Left lobe of liver (tissue), 2 donors: ENCODE data around the gene HNRNPUL2. TPM values are rescaled to one million over a fixed set of nuclear protein-coding genes. Genes with fewer than 3 reads are reported as not detected.

Source experiments
- ATAC-seq: fragments of 200-7000 bp; cut with Tn5 transposase; one replicate; pipeline ENCODE4 v1.9.1; 2020; ENCODE audit warnings: mild to moderate bottlenecking, moderate library complexity
- DNase-seq: peaks from one replicate; pipeline ENCODE4 v3.0.0-alpha.2; 2020; ENCODE audit warnings: low spot score
- total RNA-seq: library from RNA; stranded (reverse); gene quantifications from one replicate; pipeline ENCODE4 v1.2.1, GENCODE V29; 2021
- donor health status: DM: no; HTN: no; CAD: no; lungs with moderate emphysema.
- donor health status: DM: no; HTN: yes; CAD: no.

The HNRNPUL2 gene
- total RNA-seq, 1 donor from 2014 or later: 13.7 TPM

- ATAC-seq (peak; percentile 81), DNase-seq (peak; percentile 78)
Observed at GRCh38 chr11:62671608-62672389, 55.5 kb downstream of the HNRNPUL2 start, which contains the start of the genes LBHD1 and UQCC3. TSS of gene LBHD1 (minus strand) at chr11:62672267. CDS start at chr11:62670031, 2,236 bp downstream. TSS of gene UQCC3 (plus strand) at chr11:62671673. CDS start at chr11:62671746, 73 bp downstream.

GRCh38 chr11:62671236-62671607, 56.0 kb downstream of the HNRNPUL2 start:
- no peak for DNase-seq

GRCh38 chr11:62669420-62670161, 57.7 kb downstream of the HNRNPUL2 start:
- peak; percentile 52 for ATAC-seq
- peak; percentile 77 for DNase-seq

More at GRCh38 chr11:62671236-62671607, 56.0 kb downstream of the HNRNPUL2 start:
- peak; percentile 24 for ATAC-seq

- DNase-seq (no peak), ATAC-seq (no peak)
Observed at GRCh38 chr11:62667460-62667859, 59.8 kb downstream of the HNRNPUL2 start.

GRCh38 chr11:62666259-62666926, 60.9 kb downstream of the HNRNPUL2 start:
- ATAC-seq (no peak), DNase-seq (no peak)

- peak; percentile 59 for DNase-seq
- peak; percentile 39 for ATAC-seq
Observed at GRCh38 chr11:62665599-62666258, 61.5 kb downstream of the HNRNPUL2 start.

GRCh38 chr11:62665075-62665598, 62.1 kb downstream of the HNRNPUL2 start, which contains the start of the genes C11orf98 and CSKMT:
TSS of gene C11orf98 (minus strand) at chr11:62665210. CDS start at chr11:62665169, 41 bp downstream.
TSS of gene CSKMT (plus strand) at chr11:62665312. CDS start at chr11:62665880, 568 bp downstream.
- DNase-seq (peak; percentile 96), ATAC-seq (peak; percentile 93)

- ATAC-seq (peak; percentile 43), DNase-seq (no peak)
Observed at GRCh38 chr11:62664405-62665074, 62.7 kb downstream of the HNRNPUL2 start.

Other genes with a start within 250 kb of the HNRNPUL2 start
- 115 TPM for gene AHNAK, start 180.7 kb downstream of the HNRNPUL2 start, total RNA-seq
- 441 TPM for gene EEF1G, start 153.6 kb downstream of the HNRNPUL2 start, total RNA-seq
- 32.6 TPM for gene TUT1, start 135.9 kb downstream of the HNRNPUL2 start, total RNA-seq
- gene MTA2, start 125.6 kb downstream of the HNRNPUL2 start, total RNA-seq: 24.4 TPM
- gene EML3, start 114.7 kb downstream of the HNRNPUL2 start, total RNA-seq: 29.9 TPM
- gene ROM1, start 114.2 kb downstream of the HNRNPUL2 start, total RNA-seq: 1.1 TPM
- gene B3GAT3, start 105.5 kb downstream of the HNRNPUL2 start, total RNA-seq: 16.8 TPM
- 220 TPM for gene GANAB, start 80.8 kb downstream of the HNRNPUL2 start, total RNA-seq
- 12.8 TPM for gene INTS5, start 74.2 kb downstream of the HNRNPUL2 start, total RNA-seq
- gene C11orf98, start 62.2 kb downstream of the HNRNPUL2 start, total RNA-seq: 30.4 TPM
- gene CSKMT, start 62.1 kb downstream of the HNRNPUL2 start, total RNA-seq: 3.4 TPM
- gene UQCC3, start 55.8 kb downstream of the HNRNPUL2 start, total RNA-seq: 4.9 TPM
- gene LBHD1, start 55.2 kb downstream of the HNRNPUL2 start, total RNA-seq: 3.3 TPM
- 30.5 TPM for gene UBXN1, start 48.4 kb downstream of the HNRNPUL2 start, total RNA-seq
- gene LRRN4CL, start 37.9 kb downstream of the HNRNPUL2 start, total RNA-seq: not detected
- gene BSCL2, start 20.0 kb downstream of the HNRNPUL2 start, total RNA-seq: 35.1 TPM
- gene GNG3, start 19.8 kb downstream of the HNRNPUL2 start, total RNA-seq: 0.20 TPM
- gene TTC9C, start 1.0 kb upstream of the HNRNPUL2 start, total RNA-seq: 11.2 TPM
- gene ZBTB3, start 26.7 kb upstream of the HNRNPUL2 start, total RNA-seq: 5.5 TPM
- 22.7 TPM for gene POLR2G, start 34.1 kb upstream of the HNRNPUL2 start, total RNA-seq
- 22.9 TPM for gene TAF6L, start 43.9 kb upstream of the HNRNPUL2 start, total RNA-seq
- gene TMEM179B, start 59.9 kb upstream of the HNRNPUL2 start, total RNA-seq: 27.5 TPM
- 7.6 TPM for gene TMEM223, start 64.5 kb upstream of the HNRNPUL2 start, total RNA-seq
- gene NXF1, start 78.0 kb upstream of the HNRNPUL2 start, total RNA-seq: 42.8 TPM
- gene STX5, start 104.6 kb upstream of the HNRNPUL2 start, total RNA-seq: 23.8 TPM
- gene TEX54, start 105.4 kb upstream of the HNRNPUL2 start, total RNA-seq: not detected
- gene WDR74, start 112.1 kb upstream of the HNRNPUL2 start, total RNA-seq: 20.5 TPM
- gene SLC3A2, start 153.4 kb upstream of the HNRNPUL2 start, total RNA-seq: 64.8 TPM
- gene CHRM1, start 193.9 kb upstream of the HNRNPUL2 start, total RNA-seq: not detected